Left lobe of liver (tissue), 2 donors: ENCODE measurements around the gene TRIM41. TPM values are rescaled to one million over a fixed set of nuclear protein-coding genes. Genes with fewer than 3 reads are reported as not detected.

Source experiments
- ATAC-seq: fragments of 200-7000 bp; cut with Tn5 transposase; one replicate; pipeline ENCODE4 v1.9.1; 2020; ENCODE audit warnings: mild to moderate bottlenecking, moderate library complexity
- DNase-seq: peaks from one replicate; pipeline ENCODE4 v3.0.0-alpha.2; 2020; ENCODE audit warnings: low spot score
- total RNA-seq: library from RNA; stranded (reverse); gene quantifications from one replicate; pipeline ENCODE4 v1.2.1, GENCODE V29; 2021
- donor health status: DM: no; HTN: no; CAD: no; lungs with moderate emphysema.
- donor health status: DM: no; HTN: yes; CAD: no.

TRIM41 gene
- total RNA-seq, 1 donor from 2014 or later = 23.0 TPM

DNA sequence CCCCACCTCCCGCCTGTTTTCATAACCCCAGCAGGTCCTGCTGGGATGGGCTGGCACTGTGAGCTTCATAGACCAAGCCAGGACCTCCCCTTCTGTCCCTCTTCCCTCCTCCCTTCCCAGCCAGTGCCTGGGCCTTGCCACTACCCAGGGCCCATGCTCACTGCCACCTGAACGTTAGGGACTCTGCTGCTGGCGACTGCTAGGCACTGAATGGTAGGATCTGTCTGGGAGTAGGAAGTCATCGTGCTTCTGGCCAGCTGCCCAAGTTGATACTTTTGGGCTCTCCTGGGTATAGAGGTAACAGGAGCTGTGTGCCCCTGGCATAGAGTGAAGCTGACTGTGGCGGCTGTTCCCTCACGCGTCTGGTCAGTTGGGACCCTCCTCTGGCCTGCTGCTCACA lies 8.4 kb downstream of the TRIM41 start:
- no peak for DNase-seq
- ATAC-seq = no peak

DNA sequence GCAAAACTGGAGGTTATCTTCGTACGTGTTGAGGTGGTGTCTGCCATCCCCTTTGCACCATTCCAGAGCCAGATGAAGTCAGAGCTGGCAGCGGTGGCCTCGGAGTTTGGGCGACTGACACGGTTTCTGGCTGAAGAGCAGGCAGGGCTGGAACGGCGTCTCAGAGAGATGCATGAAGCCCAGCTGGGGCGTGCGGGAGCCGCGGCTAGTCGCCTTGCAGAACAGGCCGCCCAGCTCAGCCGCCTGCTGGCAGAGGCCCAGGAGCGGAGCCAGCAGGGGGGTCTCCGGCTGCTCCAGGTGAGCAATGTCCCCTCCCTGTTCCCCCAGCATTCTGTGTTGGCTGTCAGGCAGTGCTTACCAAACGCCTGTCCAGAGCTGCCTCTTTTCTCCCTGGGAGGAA lies 9.5 kb downstream of the TRIM41 start:
- DNase-seq (no peak), ATAC-seq (no peak)

DNA sequence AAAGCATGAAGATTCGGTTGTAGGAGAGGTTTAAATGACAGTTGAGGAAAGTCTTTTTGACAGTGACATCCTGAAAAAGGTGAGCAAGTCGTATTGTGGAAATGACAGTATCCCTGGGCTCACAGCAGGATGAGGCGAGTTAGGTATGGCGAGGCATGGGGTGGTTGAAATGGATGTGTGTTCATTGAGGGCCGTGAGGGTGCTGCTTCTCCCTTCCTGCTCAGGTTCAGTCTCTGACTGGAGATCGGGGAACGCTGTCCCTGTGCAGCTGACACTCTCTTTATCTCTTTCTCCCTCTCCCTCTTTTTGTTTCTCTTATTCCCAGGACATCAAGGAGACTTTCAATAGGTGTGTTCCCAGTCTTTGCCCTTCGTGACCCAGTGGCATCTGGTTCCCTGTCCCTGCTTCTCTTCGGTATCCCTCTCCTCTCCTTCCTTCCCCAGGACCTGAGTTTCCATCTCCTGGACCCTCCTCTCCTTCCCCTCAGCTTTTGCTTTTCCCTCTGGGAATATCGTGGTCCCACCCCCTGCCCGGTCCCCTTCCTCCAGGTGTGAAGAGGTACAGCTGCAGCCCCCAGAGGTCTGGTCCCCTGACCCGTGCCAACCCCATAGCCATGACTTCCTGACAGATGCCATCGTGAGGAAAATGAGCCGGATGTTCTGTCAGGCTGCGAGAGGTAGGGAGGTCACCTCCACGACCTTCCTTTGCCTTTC lies 10.2 kb downstream of the TRIM41 start:
- ATAC-seq (no peak), DNase-seq (no peak)

DNA sequence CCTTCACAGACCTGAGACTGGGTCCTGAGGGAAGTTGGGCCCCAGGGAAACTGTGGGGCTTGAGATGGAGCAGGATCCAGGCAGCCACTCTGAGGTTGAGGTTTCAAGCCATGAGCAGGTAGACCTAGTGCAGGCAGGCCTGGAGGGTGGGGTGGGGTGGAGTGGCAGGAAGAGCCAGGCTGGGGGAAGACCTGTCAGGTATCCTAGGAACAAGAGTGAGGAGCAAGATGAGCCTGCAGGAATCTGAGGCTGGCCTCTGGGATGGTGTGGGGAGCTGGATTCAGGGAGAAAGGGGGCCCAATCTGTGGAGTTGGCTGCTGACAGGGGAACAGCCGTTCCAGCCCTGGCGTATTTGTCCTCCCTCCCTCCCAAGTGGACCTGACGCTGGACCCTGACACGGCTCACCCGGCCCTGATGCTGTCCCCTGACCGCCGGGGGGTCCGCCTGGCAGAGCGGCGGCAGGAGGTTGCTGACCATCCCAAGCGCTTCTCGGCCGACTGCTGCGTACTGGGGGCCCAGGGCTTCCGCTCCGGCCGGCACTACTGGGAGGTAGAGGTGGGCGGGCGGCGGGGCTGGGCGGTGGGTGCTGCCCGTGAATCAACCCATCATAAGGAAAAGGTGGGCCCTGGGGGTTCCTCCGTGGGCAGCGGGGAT lies 10.8 kb downstream of the TRIM41 start:
- no peak for DNase-seq
- ATAC-seq = peak; percentile 9

DNA sequence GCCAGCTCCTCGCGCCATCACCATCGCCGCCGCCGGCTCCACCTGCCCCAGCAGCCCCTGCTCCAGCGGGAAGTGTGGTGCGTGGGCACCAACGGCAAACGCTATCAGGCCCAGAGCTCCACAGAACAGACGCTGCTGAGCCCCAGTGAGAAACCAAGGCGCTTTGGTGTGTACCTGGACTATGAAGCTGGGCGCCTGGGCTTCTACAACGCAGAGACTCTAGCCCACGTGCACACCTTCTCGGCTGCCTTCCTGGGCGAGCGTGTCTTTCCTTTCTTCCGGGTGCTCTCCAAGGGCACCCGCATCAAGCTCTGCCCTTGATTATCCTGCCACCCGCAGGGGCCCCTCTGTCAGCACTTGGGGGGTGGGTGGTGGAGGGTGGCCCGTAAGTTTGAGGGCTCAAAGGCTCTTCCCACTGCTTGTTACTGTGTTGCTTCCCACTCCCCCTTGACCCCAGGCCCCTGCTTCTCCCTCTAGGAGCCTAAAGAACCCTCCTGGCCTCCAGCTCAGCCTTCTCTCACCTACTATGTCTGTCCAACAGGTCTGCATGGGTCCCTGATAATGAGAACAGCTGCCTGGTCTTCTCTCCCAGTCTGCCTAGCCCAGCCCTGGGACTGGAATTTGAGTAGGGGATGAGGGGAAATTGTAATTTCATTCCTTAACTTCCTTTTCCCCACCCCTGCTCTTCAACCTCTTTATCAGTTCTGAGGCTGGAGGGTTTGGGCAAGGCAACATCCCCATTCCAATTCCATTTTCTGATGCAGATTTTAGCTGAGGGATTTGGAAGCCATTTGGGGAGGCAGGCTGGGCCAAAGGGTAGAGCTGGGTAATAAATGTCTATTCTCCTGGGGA lies 11.6 kb downstream of the TRIM41 start:
- DNase-seq (no peak), ATAC-seq (peak; percentile 13)

DNA sequence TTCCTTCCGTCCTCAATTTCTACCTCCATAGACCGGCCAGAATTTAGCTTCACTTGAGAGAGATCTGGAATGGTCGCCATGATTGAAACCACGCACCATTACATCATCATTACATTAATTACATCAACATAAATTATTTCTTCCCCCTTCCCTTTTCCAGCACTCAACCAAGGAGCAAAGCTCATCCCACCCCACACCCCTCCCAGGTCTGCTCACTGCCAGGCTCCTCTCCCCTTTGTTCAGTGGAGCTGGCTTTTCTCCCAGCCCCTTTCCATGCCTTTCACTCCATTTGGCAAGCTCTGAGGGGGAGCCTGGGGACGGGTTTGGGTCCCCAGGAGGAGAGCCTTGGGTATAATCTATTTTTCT lies 12.2 kb downstream of the TRIM41 start:
- ATAC-seq = no peak
- DNase-seq = no peak

DNA sequence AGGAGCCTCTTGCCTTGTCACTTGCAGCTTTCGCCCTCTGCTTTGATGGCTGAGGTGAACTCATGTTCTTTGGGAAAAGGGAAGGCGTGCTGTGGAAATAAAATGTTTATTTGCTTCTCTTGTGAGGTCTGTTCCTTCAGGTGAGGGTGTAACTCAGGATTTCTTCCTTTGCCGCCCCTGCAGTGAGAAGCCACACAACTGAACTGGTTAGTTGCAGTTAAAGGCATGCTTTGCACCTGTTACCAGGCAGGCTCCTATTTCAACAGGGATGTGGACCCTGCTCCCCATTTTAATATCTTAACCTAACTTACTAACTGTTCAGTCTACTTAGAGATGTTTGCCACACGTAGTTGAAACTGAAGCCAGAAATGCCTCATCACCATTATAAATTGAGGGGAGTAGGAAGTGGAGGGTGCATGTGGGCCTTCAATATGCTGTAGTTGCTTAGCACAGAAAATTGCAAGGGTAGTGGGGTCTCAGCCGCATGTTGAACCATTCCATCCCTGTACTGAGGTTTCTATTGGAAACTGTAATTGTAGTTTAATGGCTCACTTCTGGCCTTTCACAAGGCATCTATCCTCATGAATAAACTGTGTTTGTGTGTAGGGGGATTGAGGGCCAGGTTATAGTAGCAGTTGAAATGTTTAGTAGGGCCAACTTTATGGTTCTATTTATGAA lies 12.7 kb downstream of the TRIM41 start:
- no peak for DNase-seq
- ATAC-seq = no peak

DNA sequence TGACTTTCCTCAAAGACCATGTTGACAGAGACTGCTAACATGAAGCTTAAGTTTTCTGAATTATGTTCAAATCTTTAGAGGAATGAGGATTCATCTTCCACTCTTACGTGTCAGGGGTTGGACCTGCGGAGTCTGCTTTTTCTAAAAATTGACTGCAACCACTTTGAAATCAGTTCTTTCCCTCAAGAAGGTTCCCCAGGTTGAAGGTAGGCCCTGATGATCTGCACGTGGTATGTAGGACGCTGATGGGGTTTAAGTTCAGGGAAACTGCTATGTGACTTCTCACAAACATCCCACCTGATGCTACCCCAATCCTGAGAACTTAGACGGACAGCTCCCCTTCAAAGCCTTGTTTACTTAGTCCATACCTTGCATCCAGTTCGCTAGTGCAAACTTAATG lies 13.4 kb downstream of the TRIM41 start:
- DNase-seq (no peak), ATAC-seq (no peak)

DNA sequence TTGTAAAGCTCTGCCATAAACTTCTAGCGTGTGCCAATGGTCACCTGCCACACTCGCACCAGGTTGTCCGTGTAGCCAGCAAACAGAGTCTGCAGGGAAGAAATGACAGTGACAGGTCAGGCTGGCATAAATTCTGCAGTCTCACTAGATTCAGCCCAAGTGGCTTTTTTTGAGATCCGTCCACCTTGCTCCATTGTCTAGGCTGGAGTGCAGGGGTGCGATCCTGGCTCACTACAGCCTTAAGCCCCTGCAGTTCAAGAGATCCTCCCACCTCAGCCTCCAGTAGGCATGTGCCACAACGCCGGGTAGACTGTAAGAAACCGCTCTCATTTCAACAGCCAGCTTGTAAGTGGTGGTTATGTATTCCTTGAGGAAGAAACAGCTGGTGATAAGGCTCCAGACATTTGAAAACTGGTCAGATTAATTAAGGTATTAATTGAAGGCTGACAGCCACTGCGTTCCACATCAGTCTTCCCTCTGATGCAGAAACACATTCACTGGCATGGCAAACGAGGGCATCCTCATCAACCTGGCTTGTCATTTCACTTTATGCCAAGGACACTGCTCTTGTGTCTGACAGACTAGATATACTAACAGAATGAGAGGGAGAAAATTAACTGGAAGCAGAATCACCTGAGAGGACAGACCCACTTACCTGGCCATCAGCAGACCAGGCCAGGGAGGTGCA lies 14.0 kb downstream of the TRIM41 start:
- no peak for DNase-seq

DNA sequence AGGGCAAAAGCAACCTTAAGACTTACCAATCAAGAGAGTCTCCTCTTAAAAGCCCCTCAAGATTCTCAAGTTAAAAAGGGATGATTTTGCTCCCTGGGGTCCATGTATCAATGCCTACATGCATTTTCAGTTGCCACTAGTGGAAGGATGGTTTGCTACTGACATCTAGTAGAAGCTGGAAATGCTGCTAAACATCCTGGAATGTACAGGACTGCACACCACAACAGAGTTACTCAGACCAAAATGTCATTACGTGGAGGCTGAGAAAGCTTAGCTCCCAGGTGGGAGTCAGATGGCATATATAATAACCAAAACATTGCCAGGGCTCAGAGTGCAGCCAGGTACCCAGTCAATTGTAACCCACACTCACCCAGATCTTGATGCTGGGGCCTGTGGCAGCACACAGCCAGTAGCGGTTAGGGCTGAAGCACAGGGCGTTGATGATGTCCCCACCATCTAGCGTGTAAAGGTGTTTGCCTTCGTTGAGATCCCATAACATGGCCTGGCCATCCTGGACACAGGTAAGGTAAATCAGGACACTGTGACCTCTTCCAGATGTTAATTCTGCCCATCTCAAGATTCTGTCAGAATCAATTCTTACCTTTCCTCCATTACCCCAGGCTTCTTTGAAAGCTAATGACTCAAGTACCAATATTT lies 14.8 kb downstream of the TRIM41 start:
- ATAC-seq (no peak), DNase-seq (no peak)

More for the DNA sequence above, 14.0 kb downstream of the TRIM41 start:
- no peak for ATAC-seq

DNA sequence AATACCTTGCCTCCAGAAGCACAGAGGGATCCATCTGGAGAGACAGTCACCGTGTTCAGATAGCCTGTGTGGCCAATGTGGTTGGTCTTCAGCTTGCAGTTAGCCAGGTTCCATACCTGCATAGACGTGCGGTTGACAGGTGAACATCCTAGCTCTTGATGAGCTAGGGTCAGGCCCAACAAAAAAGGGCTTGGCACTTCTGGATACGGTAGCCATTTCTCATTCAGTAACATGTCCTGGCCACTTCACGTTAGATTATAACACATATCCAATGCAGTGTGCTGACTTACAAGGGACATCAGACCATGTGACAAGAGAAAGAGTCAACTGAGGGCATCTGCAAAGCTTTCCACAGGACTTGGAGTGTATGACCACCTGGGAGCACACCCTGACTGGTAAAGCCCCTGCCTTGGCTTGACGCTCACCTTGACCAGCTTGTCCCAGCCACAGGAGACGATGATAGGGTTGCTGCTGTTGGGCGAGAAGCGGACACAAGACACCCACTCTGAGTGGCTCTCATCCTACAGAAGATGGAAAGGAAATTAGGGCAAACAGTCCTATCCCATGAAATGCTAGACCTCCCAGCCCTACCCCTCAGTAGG lies 16.1 kb downstream of the TRIM41 start:
- no peak for ATAC-seq
- DNase-seq = no peak

DNA sequence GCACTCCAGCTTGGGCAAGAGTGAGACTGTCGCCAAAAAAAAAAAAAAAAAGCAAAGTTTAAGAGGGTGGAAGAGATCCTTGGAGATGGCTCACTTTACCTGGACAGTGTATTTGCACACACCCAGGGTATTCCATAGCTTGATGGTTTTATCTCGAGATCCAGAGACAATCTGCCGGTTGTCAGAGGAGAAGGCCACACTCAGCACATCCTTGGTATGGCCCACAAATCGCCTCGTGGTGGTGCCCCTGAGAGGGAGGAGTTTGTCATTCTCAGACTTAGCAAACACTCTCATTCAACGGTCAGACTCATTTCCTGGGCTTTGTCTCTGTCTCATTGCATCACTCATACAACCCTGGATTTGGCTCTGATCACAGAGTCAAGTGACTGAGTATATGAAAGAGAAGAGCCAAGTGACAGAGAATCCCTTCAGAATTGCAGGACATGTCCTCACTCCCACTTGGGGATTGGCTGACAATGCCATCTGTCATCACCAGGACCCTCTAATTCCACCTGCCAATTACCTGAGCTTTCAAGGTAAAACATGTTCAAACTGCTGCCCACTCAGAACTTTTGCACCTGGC lies 18.4 kb downstream of the TRIM41 start:
- no peak for ATAC-seq

DNA sequence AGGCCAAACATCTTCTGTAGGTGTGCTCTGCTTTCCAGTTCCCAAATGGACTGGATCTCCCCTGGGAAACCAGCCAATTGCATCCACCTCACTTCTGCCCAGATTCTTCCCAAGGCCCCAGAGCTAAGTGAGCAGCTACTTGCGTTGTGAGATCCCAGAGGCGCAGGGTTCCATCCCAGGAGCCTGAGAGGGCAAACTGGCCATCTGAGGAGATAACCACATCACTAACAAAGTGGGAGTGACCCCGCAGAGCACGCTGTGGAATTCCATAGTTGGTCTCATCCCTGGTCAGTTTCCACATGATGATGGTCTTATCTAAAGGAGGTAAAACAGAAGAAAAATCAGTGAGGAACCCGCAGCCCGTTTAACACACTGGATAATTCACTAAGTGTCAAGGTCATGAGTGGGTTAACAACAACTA lies 19.0 kb downstream of the TRIM41 start:
- ATAC-seq (no peak), DNase-seq (no peak)

More for the DNA sequence above, 18.4 kb downstream of the TRIM41 start:
- DNase-seq = no peak

DNA sequence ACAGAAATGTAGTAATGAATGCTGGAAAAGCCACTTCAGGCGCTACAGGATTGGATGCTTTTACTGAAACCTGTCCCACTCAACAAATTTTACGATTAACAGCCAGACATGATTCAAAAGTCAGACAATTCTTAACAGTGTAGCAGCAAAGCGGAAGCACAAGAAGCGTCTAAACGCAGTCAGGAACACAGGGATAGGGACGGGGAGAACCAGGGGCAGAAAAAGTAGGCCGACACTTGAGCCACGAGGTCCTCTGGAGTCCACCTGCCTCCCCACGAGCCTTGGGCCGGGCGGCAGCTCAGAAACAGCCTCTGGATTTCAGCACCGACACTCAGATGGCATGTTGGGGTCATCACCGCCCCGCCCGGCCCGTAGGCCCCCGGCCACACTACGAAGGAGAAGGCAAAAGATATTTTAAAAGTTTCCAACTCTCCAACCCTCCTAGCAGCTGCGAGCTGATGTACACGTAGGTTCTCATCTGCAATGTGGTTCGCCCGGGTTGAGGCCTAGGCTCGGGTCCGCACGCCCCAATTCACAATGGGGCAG lies 20.0 kb downstream of the TRIM41 start:
- DNase-seq = no peak
- ATAC-seq = peak; percentile 0

DNA sequence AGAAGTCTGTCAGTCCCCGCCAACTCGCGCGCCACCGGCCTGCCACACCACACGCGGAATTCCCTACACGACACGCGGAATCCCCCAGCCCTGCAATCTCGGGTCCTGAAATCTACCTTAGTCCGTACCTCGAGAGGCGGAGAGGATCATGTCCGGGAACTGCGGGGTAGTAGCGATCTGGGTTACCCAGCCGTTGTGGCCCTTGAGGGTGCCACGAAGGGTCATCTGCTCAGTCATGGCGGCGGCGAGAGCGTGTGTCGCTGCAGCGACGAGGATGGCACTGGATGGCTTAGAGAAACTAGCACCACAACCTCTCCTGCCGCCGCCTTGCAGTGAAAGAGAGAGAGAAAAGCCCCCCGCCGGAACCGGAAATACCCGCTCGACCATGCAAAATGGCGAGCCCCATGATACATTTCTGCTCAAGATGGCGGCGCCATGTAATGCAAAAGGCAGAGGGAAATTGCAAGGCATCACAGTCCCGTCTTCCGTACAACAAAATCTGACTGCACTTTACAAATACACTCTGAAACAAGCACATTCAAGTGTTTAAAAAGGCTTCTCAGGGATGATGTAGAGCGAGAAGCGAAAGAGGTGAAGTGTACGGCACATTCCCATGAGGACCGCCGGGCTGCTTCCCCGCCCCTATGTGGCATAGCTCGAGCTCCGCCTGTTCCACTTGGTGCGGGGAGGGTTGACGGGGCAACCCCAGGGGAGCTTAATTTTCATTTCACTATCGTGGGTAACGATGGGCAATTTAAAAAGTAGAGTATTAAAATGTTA lies 20.7 kb downstream of the TRIM41 start, which contains the start of gene RACK1:
RACK1 (minus strand) TSS at position 343 of the 780 bp plus-strand sequence; CDS start at position 237, 106 bp downstream.
- ATAC-seq (peak; percentile 72), DNase-seq (peak; percentile 90)

DNA sequence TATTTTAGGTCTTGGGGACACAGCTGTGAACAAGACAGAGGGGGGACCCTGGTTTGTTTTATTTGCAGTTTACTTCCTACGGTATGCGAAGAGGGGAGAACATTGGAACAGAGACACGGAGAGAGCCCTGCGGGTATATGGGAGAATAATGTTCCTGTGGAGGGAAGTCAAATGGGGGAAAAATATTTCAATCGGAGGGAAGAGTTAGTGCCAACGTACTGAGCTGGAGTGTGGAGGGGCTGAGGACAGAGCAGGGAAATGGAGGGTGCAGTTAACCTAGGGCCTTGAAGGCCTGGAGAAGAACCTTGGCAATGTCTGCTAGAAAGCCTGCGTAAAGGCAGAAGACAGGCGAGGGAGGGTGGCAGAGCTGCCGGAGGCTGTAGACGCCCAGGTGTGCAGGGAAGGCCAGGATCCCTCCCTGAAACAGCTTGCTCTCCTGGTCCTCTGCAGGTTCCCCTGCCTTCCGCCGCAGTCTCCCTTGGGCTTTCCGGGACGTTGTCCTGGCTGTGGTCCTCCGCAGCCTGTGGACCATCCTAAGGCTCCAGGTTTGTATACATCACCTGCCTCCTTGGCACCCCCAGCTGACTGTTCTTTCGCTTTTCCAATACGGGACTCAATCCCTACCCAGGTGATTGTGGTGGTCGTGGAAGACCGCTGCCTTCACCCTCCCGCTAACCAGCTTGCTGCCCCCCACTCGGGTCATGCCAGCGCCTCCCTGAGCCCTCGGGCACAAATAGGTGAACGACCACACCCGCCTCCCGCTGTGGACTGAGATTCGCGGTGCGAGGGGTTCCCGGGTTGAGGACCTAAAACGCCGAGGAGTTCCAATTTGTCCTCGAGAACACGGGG lies 22.6 kb downstream of the TRIM41 start:
- DNase-seq (peak; percentile 52), ATAC-seq (peak; percentile 3)
